CD4-positive, alpha-beta T cell treated with Interleukin-4 for 1 hour (primary cell): Measurements from ENCODE around the gene RS1.

ENCODE experiments used
- DNase-seq, 2 donors: peaks; one replicate each; pipeline ENCODE4 v3.0.0-alpha.2; 2020 to 2022

Gene RS1

GRCh38 chrX:18594079-18594478 is 77.8 kb downstream of the RS1 start:
- DNase-seq = no peak

GRCh38 chrX:18591834-18592233 is 80.1 kb downstream of the RS1 start:
- no peak for DNase-seq
